K562 (cell line): ENCODE results near the gene CSNK1G1. TPM values are rescaled to one million over a fixed set of nuclear protein-coding genes. Genes with fewer than 3 reads are reported as not detected.

Experiments
- CHD1 ChIP-seq: fragments of 200-600 bp; sonication (generic); IDR thresholded peaks from one replicate; pipeline ENCODE4 v1.6.1; 2012; ENCODE audit warnings: mild to moderate bottlenecking, moderate library complexity, low read length, inconsistent platforms
- CREBBP ChIP-seq: IDR thresholded peaks from one replicate; pipeline ENCODE4 v1.6.1; 2012; ENCODE audit warnings: low read depth, mild to moderate bottlenecking, control low read depth, inconsistent platforms, low read length
- ETS1 ChIP-seq: conservative IDR thresholded peaks from 2 replicates; pipeline ENCODE4 v1.6.1; 2011; ENCODE audit warnings: low read depth, mild to moderate bottlenecking, low read length; ENCODE audit not compliant: control insufficient read depth
- FOXJ3 ChIP-seq: sonication (generic); formaldehyde crosslinking; IDR thresholded peaks from 2 replicates; pipeline ENCODE4 v1.4.0; 2020; ENCODE audit warnings: mild to moderate bottlenecking, missing genetic modification reagents
- HEY1 ChIP-seq: fragments of 250-450 bp; sonication (Bioruptor Pico); IDR thresholded peaks from 2 replicates; pipeline ENCODE4 v1.5.0; 2020; ENCODE audit warnings: mild to moderate bottlenecking, moderate library complexity, borderline replicate concordance
- KLF16 ChIP-seq: IDR thresholded peaks from 2 replicates; pipeline ENCODE4 v1.6.1; 2016; ENCODE audit warnings: antibody characterized with exemption
- NFXL1 ChIP-seq: fragments of 450-650 bp; formaldehyde crosslinking; IDR thresholded peaks from 2 replicates; pipeline ENCODE4 v1.4.0; 2021; ENCODE audit warnings: mild to moderate bottlenecking
- NUFIP1 ChIP-seq: fragments of 450-650 bp; IDR thresholded peaks from 2 replicates; pipeline ENCODE4 v1.6.1; 2018; ENCODE audit not compliant: partially characterized antibody
- POLR3G ChIP-seq: IDR thresholded peaks from 2 replicates; pipeline ENCODE4 v1.6.1; 2011; ENCODE audit not compliant: insufficient read length, insufficient replicate concordance; ENCODE audit errors: extremely low read depth
- SIN3B ChIP-seq: fragments of 450-650 bp; IDR thresholded peaks from 2 replicates; pipeline ENCODE4 v1.6.1; 2017; ENCODE audit warnings: low read depth, mild to moderate bottlenecking, moderate library complexity
- SMAD1 ChIP-seq: fragments of 150-350 bp; IDR thresholded peaks from 2 replicates; pipeline ENCODE4 v1.6.1; 2014; ENCODE audit warnings: low read length, low read depth; ENCODE audit not compliant: partially characterized antibody
- TCF7L2 ChIP-seq: fragments of 150-350 bp; IDR thresholded peaks from 2 replicates; pipeline ENCODE4 v1.6.1; 2016; ENCODE audit warnings: low read depth, mild to moderate bottlenecking, low read length, moderate library complexity
- TFE3 ChIP-seq: fragments of 450-650 bp; formaldehyde crosslinking; IDR thresholded peaks from 2 replicates; pipeline ENCODE4 v1.4.0; 2020; ENCODE audit warnings: mild to moderate bottlenecking, mixed read lengths
- TRIM24 ChIP-seq, 2 experiments: fragments of 450-650 bp; IDR thresholded peaks; 2 replicates each; pipeline ENCODE4 v1.6.1; 2016
- ZBTB17 ChIP-seq: fragments of 450-650 bp; formaldehyde crosslinking; IDR thresholded peaks from 2 replicates; pipeline ENCODE4 v1.4.0; 2020; ENCODE audit warnings: mild to moderate bottlenecking
- ZEB2 ChIP-seq: fragments of 450-650 bp; IDR thresholded peaks from 2 replicates; pipeline ENCODE4 v1.6.1; 2016
- ZKSCAN3 ChIP-seq: fragments of 250-450 bp; sonication (Bioruptor Pico); IDR thresholded peaks from 2 replicates; pipeline ENCODE4 v1.4.0; 2020
- ZNF668 ChIP-seq: fragments of 250-450 bp; sonication (Bioruptor Pico); IDR thresholded peaks from 2 replicates; pipeline ENCODE4 v1.8.0; 2022; ENCODE audit warnings: mild to moderate bottlenecking, inconsistent platforms
- ZNF785 ChIP-seq: fragments of 250-450 bp; sonication (Bioruptor Pico); IDR thresholded peaks from 2 replicates; pipeline ENCODE4 v1.4.0; 2020; ENCODE audit warnings: mild to moderate bottlenecking
- polyA plus RNA-seq, 8 experiments: library from polyadenylated mRNA; depleted of rRNA in 4 of 8; stranded (reverse) in 5 of 8; unstranded in 3 of 8; fragments of >200 nt; fragmentation: Nextera tagmentation in 2 of 8; fragmentation: Illumina TruSeq in 1 of 8; extraction: Ambion mirVana in 2 of 8; extraction: Trizol in 1 of 8; gene quantifications; 2 replicates each; pipeline versions ENCODE4 v1.2.1 to v1.2.3, GENCODE V29; 2011 to 2014; ENCODE audit warnings: inconsistent platforms in 1 of 8, missing spikeins in 1 of 8
- total RNA-seq, 7 experiments: library from RNA; depleted of rRNA in 6 of 7; stranded (reverse); fragments of >200 nt in 6 of 7; fragmentation: Illumina TruSeq in 2 of 7; extraction: Trizol in 2 of 7; gene quantifications; 2 replicates each; pipeline versions ENCODE4 v1.2.1 to v1.2.3, GENCODE V29; 2011 to 2021; ENCODE audit warnings: low replicate concordance in 1 of 7
- TF ChIP-seq, protein P1 (sequence below): fragments of 250-450 bp; sonication (Bioruptor Pico); IDR thresholded peaks from 2 replicates; pipeline ENCODE4 v1.8.0; 2021; ENCODE audit warnings: moderate library complexity, mild to moderate bottlenecking, inconsistent platforms
- TF ChIP-seq, protein P2 (sequence below): sonication (generic); formaldehyde crosslinking; IDR thresholded peaks from 2 replicates; pipeline ENCODE4 v1.8.0; 2022; ENCODE audit warnings: missing genetic modification reagents, mild to moderate bottlenecking, borderline replicate concordance
- TF ChIP-seq, protein P3 (sequence below): fragments of 450-650 bp; IDR thresholded peaks from 2 replicates; pipeline ENCODE4 v1.6.1; 2016; ENCODE audit warnings: missing biosample characterization, missing genetic modification characterization

Gene CSNK1G1
- total and polyA plus RNA-seq, 9 of the 15 experiments (the other 6 are each of a cell fraction or from before 2014, with no cell fraction given) = 4.5 to 18.5 (median 9.5) TPM

DNA sequence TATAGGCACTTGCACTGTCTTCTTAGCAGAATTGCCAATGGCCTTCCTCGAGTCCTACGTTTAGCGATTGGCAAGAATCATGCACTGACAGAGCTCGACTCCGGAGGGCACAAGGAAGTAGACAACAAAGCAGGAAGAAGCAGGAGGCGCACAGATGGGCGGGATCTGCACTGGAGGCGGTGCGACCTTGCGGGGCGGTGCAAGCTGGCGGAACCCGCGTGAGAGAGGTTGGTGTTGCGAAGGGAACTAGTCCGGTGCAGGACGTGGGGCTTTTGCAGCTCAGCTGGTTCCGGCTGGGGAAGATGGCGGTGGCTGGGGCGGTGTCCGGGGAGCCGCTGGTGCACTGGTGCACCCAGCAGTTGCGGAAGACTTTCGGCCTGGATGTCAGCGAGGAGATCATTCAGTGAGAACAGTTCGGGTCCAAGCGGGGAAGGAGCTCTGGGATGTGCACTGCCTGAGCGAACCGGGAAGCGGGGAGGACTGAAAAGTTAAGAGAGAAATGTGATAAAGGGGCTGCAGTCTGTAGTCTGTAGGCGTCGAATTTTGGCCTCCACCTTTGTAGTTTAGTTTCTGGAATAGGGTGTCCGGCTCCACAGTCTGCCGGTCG lies 31.7 kb upstream of the CSNK1G1 start, which contains the start of gene TRIP4 (continued):
- TF ChIP-seq ETS1 = peak; percentile 95
- TF ChIP-seq ZBTB17 (CRISPR knock-in tag) = peak; percentile 66; the same call in 1 of the 2 replicates
- no peak for TF ChIP-seq KLF16
- TF ChIP-seq, protein P1, sequence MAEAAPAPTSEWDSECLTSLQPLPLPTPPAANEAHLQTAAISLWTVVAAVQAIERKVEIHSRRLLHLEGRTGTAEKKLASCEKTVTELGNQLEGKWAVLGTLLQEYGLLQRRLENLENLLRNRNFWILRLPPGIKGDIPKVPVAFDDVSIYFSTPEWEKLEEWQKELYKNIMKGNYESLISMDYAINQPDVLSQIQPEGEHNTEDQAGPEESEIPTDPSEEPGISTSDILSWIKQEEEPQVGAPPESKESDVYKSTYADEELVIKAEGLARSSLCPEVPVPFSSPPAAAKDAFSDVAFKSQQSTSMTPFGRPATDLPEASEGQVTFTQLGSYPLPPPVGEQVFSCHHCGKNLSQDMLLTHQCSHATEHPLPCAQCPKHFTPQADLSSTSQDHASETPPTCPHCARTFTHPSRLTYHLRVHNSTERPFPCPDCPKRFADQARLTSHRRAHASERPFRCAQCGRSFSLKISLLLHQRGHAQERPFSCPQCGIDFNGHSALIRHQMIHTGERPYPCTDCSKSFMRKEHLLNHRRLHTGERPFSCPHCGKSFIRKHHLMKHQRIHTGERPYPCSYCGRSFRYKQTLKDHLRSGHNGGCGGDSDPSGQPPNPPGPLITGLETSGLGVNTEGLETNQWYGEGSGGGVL = no peak
- TF ChIP-seq CREBBP = no peak
- no peak for TF ChIP-seq NUFIP1
- no peak; the same call in 1 of the 2 replicates for TF ChIP-seq TFE3
- no peak for TF ChIP-seq ZNF785
- no peak for TF ChIP-seq TCF7L2
- no peak for TF ChIP-seq ZNF668 (CRISPR knock-in tag)
- peak; percentile 99 for TF ChIP-seq ZEB2
- TF ChIP-seq HEY1 = no peak
- no peak for TF ChIP-seq CHD1
- no peak for TF ChIP-seq FOXJ3 (CRISPR knock-in tag)
- TF ChIP-seq, protein P2, sequence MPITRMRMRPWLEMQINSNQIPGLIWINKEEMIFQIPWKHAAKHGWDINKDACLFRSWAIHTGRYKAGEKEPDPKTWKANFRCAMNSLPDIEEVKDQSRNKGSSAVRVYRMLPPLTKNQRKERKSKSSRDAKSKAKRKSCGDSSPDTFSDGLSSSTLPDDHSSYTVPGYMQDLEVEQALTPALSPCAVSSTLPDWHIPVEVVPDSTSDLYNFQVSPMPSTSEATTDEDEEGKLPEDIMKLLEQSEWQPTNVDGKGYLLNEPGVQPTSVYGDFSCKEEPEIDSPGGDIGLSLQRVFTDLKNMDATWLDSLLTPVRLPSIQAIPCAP (CRISPR knock-in tag) = no peak; the same call in 1 of the 2 replicates
- TF ChIP-seq ZKSCAN3 (CRISPR knock-in tag) = no peak
- TF ChIP-seq SIN3B = peak; percentile 98
- TF ChIP-seq TRIM24 (IDR thresholded peaks at IDR 0.05) = peak; percentile 40 to 100; a peak in 3 of 4 replicates
- TF ChIP-seq, protein P3, sequence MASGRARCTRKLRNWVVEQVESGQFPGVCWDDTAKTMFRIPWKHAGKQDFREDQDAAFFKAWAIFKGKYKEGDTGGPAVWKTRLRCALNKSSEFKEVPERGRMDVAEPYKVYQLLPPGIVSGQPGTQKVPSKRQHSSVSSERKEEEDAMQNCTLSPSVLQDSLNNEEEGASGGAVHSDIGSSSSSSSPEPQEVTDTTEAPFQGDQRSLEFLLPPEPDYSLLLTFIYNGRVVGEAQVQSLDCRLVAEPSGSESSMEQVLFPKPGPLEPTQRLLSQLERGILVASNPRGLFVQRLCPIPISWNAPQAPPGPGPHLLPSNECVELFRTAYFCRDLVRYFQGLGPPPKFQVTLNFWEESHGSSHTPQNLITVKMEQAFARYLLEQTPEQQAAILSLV (tag) = no peak; the same call in 1 of the 2 replicates
- TF ChIP-seq NFXL1 (CRISPR knock-in tag) = no peak
- no peak for TF ChIP-seq SMAD1
- TF ChIP-seq POLR3G = no peak
